Activated CD4-positive, alpha-beta memory T cell treated with anti-CD3 and anti-CD28 coated beads, Interleukin-2, amount 10 ng/mL, durations not matched to agents 7 days and 5 days (primary cell): ENCODE results near the gene C2orf80. TPM values are rescaled to one million over a fixed set of nuclear protein-coding genes. Genes with fewer than 3 reads are reported as not detected.

Experiments used
- CTCF ChIA-PET: fragments of 350-600 bp; sonication (Branson Sonifier 250); formaldehyde crosslinking; loops from one replicate; lab custom pipeline; 2021; ENCODE audit warnings: antibody characterized with exemption, inconsistent platforms; lab: Charles Lee
- POLR2A ChIA-PET: fragments of 350-600 bp; sonication (Branson Sonifier 250); formaldehyde crosslinking; loops from one replicate; lab custom pipeline; 2021; ENCODE audit warnings: antibody characterized with exemption; lab: Charles Lee
- DNase-seq: peaks from one replicate; pipeline ENCODE4 v3.0.0-alpha.2; 2020
- H3K27ac Mint-ChIP-seq: one replicate; pipeline ENCODE4 v1.8.0; 2021; ENCODE audit warnings: mild to moderate bottlenecking, mixed read lengths
- H3K27me3 Mint-ChIP-seq: one replicate; pipeline ENCODE4 v1.8.0; 2021; ENCODE audit warnings: mixed read lengths
- H3K36me3 Mint-ChIP-seq: one replicate; pipeline ENCODE4 v1.8.0; 2021; ENCODE audit warnings: low read depth, mixed read lengths
- H3K4me1 Mint-ChIP-seq: one replicate; pipeline ENCODE4 v1.8.0; 2021; ENCODE audit warnings: mixed read lengths
- H3K4me3 Mint-ChIP-seq: one replicate; pipeline ENCODE4 v1.8.0; 2021; ENCODE audit warnings: mild to moderate bottlenecking, mixed read lengths
- H3K9me3 Mint-ChIP-seq: one replicate; pipeline ENCODE4 v1.8.0; 2021; ENCODE audit warnings: mixed read lengths
- total RNA-seq, 2 experiments: library from RNA; stranded (reverse); gene quantifications; one replicate each; pipeline ENCODE4 v1.2.3, GENCODE V29; 2021

The C2orf80 gene
- total RNA-seq, 2 experiments from 2014 or later: not detected

GRCh38 chr2:208172125-208172524, 17.7 kb downstream of the C2orf80 start:
- H3K36me3 Mint-ChIP-seq: no peaks in the 10 kb centered on the region
- no peak for DNase-seq
- H3K4me1 Mint-ChIP-seq: no peaks in the 10 kb centered on the region
- CTCF ChIA-PET: interaction anchor here (1.6 kb wide), 1 partner anchor 11 kb away, joined by 3 read pairs; no protein-coding TSS in a partner anchor
- peaks cover 22% of the 10 kb centered on the region for H3K27me3 Mint-ChIP-seq
- no peaks in the 10 kb centered on the region for H3K9me3 Mint-ChIP-seq
- POLR2A ChIA-PET: no interaction called here
- no peak overlapping the region for H3K27ac Mint-ChIP-seq
- no peak overlapping the region for H3K4me3 Mint-ChIP-seq

- CTCF ChIA-PET: interaction anchor here (0.8 kb wide), 1 partner anchor 10 kb away, joined by 3 read pairs; no protein-coding TSS in a partner anchor
- no peaks in the 10 kb centered on the region for H3K4me1 Mint-ChIP-seq
- peaks cover 25% of the 10 kb centered on the region for H3K27me3 Mint-ChIP-seq
- H3K9me3 Mint-ChIP-seq: no peaks in the 10 kb centered on the region
- H3K36me3 Mint-ChIP-seq: no peaks in the 10 kb centered on the region
- DNase-seq: no peak
- POLR2A ChIA-PET: no interaction called here
- no peak overlapping the region for H3K4me3 Mint-ChIP-seq
- no peak overlapping the region for H3K27ac Mint-ChIP-seq
Measured at GRCh38 chr2:208164951-208165755, 24.7 kb downstream of the C2orf80 start.

- Mint-ChIP-seq H3K27ac (no peak within 1 kb of the TSS), H3K27me3 (peaks cover 18% of the 10 kb centered on the region), H3K4me3 (no peak within 1 kb of the TSS), H3K9me3 (no peaks in the 10 kb centered on the region), H3K4me1 (no peaks in the 10 kb centered on the region), H3K36me3 (no peaks in the 10 kb centered on the region)
- POLR2A ChIA-PET: no interaction called here
- CTCF ChIA-PET: no interaction called here
- DNase-seq: no peak
Measured at GRCh38 chr2:208163489-208163888, 26.3 kb downstream of the C2orf80 start, which contains the start of gene CRYGA. TSS of gene CRYGA (minus strand) at chr2:208163589. CDS start at chr2:208163556, 33 bp downstream.

GRCh38 chr2:208156439-208156838, 33.4 kb downstream of the C2orf80 start:
- Mint-ChIP-seq H3K9me3 (no peaks in the 10 kb centered on the region), H3K27me3 (no peaks in the 10 kb centered on the region), H3K4me3 (no peak overlapping the region), H3K4me1 (no peaks in the 10 kb centered on the region), H3K36me3 (no peaks in the 10 kb centered on the region), H3K27ac (no peak overlapping the region)
- DNase-seq: no peak
- ChIA-PET POLR2A (no interaction called here), CTCF (no interaction called here)

- Mint-ChIP-seq H3K9me3 (no peaks in the 10 kb centered on the region), H3K4me3 (no peak overlapping the region), H3K27me3 (peaks cover 5% of the 10 kb centered on the region), H3K27ac (no peak overlapping the region), H3K4me1 (no peaks in the 10 kb centered on the region), H3K36me3 (no peaks in the 10 kb centered on the region)
- CTCF ChIA-PET: no interaction called here
- DNase-seq: no peak
- POLR2A ChIA-PET: no interaction called here
Measured at GRCh38 chr2:208153156-208153555, 36.7 kb downstream of the C2orf80 start.

- H3K36me3 Mint-ChIP-seq: no peaks in the 10 kb centered on the region
- no peak for DNase-seq
- peaks cover 5% of the 10 kb centered on the region for H3K27me3 Mint-ChIP-seq
- H3K4me1 Mint-ChIP-seq: no peaks in the 10 kb centered on the region
- ChIA-PET CTCF (no interaction called here), POLR2A (no interaction called here)
- no peaks in the 10 kb centered on the region for H3K9me3 Mint-ChIP-seq
- H3K27ac Mint-ChIP-seq: no peak overlapping the region
- H3K4me3 Mint-ChIP-seq: no peak overlapping the region
Measured at GRCh38 chr2:208150956-208151355, 38.9 kb downstream of the C2orf80 start.

- CTCF ChIA-PET: no interaction called here
- no peaks in the 10 kb centered on the region for H3K9me3 Mint-ChIP-seq
- H3K4me3 Mint-ChIP-seq: no peak overlapping the region
- POLR2A ChIA-PET: no interaction called here
- H3K27me3 Mint-ChIP-seq: peaks cover 5% of the 10 kb centered on the region
- H3K36me3 Mint-ChIP-seq: no peaks in the 10 kb centered on the region
- no peak overlapping the region for H3K27ac Mint-ChIP-seq
- H3K4me1 Mint-ChIP-seq: no peaks in the 10 kb centered on the region
- DNase-seq: no peak
Measured at GRCh38 chr2:208150094-208150493, 39.7 kb downstream of the C2orf80 start.

- H3K27me3 Mint-ChIP-seq: peaks cover 5% of the 10 kb centered on the region
- no peaks in the 10 kb centered on the region for H3K9me3 Mint-ChIP-seq
- no peak overlapping the region for H3K4me3 Mint-ChIP-seq
- no peaks in the 10 kb centered on the region for H3K36me3 Mint-ChIP-seq
- no peaks in the 10 kb centered on the region for H3K4me1 Mint-ChIP-seq
- CTCF ChIA-PET: interaction anchor here (1.3 kb wide), 1 partner anchor 29 kb away, joined by 3 read pairs; no protein-coding TSS in a partner anchor
- DNase-seq: no peak
- POLR2A ChIA-PET: no interaction called here
- no peak overlapping the region for H3K27ac Mint-ChIP-seq
Measured at GRCh38 chr2:208148803-208149202, 41.0 kb downstream of the C2orf80 start.

- POLR2A ChIA-PET: no interaction called here
- H3K9me3 Mint-ChIP-seq: no peaks in the 10 kb centered on the region
- no peak overlapping the region for H3K4me3 Mint-ChIP-seq
- CTCF ChIA-PET: interaction anchor here (1.3 kb wide), 1 partner anchor 30 kb away, joined by 3 read pairs; no protein-coding TSS in a partner anchor
- DNase-seq: no peak
- H3K27ac Mint-ChIP-seq: no peak overlapping the region
- H3K4me1 Mint-ChIP-seq: no peaks in the 10 kb centered on the region
- H3K36me3 Mint-ChIP-seq: no peaks in the 10 kb centered on the region
- peaks cover 5% of the 10 kb centered on the region for H3K27me3 Mint-ChIP-seq
Measured at GRCh38 chr2:208147759-208148158, 42.1 kb downstream of the C2orf80 start.

- Mint-ChIP-seq H3K27ac (no peak overlapping the region), H3K4me1 (no peaks in the 10 kb centered on the region), H3K36me3 (no peaks in the 10 kb centered on the region), H3K9me3 (no peaks in the 10 kb centered on the region), H3K4me3 (no peak overlapping the region), H3K27me3 (peaks cover 5% of the 10 kb centered on the region)
- DNase-seq: no peak
- POLR2A ChIA-PET: no interaction called here
- CTCF ChIA-PET: no interaction called here
Measured at GRCh38 chr2:208147008-208147407, 42.8 kb downstream of the C2orf80 start.

- Mint-ChIP-seq H3K4me1 (no peaks in the 10 kb centered on the region), H3K4me3 (no peak within 1 kb of the TSS), H3K27ac (no peak within 1 kb of the TSS), H3K27me3 (peaks cover 5% of the 10 kb centered on the region), H3K9me3 (no peaks in the 10 kb centered on the region), H3K36me3 (no peaks in the 10 kb centered on the region)
- CTCF ChIA-PET: no interaction called here
- POLR2A ChIA-PET: no interaction called here
- no peak for DNase-seq
Measured at GRCh38 chr2:208146006-208146405, 43.8 kb downstream of the C2orf80 start, which contains the start of gene CRYGB. TSS of gene CRYGB (minus strand) at chr2:208146158. CDS start at chr2:208146120, 38 bp downstream.

GRCh38 chr2:208142925-208143799, 46.7 kb downstream of the C2orf80 start:
- H3K9me3 Mint-ChIP-seq: no peaks in the 10 kb centered on the region
- POLR2A ChIA-PET: no interaction called here
- CTCF ChIA-PET: interaction anchor here (1.2 kb wide), 1 partner anchor 32 kb away, joined by 4 read pairs; no protein-coding TSS in a partner anchor

More at GRCh38 chr2:208142925-208143799, 46.7 kb downstream of the C2orf80 start:
- Mint-ChIP-seq H3K4me1 (no peaks in the 10 kb centered on the region), H3K27ac (no peak overlapping the region), H3K36me3 (no peaks in the 10 kb centered on the region), H3K4me3 (no peak overlapping the region), H3K27me3 (no peaks in the 10 kb centered on the region)
- no peak for DNase-seq
